ENCODE measurements around the gene NMNAT2. TPM values are rescaled to one million over a fixed set of nuclear protein-coding genes. Genes with fewer than 3 reads are reported as not detected.

The NMNAT2 gene
- total RNA-seq, 1 experiment from 2014 or later, result 8.8 TPM

DNA sequence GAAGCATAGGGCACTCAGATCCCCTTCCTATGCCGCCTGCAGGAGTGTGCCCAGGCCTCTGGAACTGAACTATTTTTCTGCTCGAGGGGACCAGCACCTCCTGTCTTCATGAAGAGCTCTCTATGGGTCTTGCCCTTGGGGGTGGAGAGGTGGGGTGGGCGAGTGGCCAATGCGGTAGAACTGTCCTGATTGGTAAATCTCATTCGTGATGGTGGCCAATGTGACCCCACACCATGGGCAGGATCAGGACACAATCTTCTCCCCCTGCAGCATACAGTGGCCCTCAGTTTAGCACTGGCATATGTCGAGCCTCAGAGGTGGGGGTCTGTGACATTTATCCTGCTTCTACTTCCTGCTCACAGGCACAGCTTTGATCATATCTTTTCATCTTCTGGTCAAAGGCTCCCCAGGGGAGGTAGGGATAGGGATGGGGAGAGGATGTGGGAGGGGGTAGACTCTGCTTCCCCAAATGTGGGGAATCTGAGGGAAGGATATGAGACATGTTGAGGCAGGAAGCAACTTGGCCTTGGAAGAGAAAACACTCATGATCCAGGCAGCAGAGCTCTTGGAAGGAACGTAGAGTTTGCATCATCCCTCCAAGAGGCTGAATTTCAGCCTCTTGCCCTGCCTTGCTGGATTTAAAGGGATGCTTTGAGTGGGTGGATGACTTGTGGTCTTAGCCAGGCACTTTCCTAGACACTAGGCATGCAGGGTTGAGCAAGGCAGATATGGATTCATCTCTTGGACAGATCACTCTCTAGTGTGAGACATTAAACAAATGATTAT lies 150.3 kb downstream of the NMNAT2 start (continued):
- TF ChIP-seq, protein P1, sequence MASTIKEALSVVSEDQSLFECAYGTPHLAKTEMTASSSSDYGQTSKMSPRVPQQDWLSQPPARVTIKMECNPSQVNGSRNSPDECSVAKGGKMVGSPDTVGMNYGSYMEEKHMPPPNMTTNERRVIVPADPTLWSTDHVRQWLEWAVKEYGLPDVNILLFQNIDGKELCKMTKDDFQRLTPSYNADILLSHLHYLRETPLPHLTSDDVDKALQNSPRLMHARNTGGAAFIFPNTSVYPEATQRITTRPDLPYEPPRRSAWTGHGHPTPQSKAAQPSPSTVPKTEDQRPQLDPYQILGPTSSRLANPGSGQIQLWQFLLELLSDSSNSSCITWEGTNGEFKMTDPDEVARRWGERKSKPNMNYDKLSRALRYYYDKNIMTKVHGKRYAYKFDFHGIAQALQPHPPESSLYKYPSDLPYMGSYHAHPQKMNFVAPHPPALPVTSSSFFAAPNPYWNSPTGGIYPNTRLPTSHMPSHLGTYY (CRISPR knock-in tag; IDR thresholded peaks at IDR 0.05), result no peak
- TF ChIP-seq HMGA2 (CRISPR knock-in tag; IDR thresholded peaks at IDR 0.05) (no peak), CTCF (IDR thresholded peaks at IDR 0.05) (no peak), CBFB (CRISPR knock-in tag; IDR thresholded peaks at IDR 0.05; ENCODE audit: low read depth) (no peak), E2F4 (CRISPR knock-in tag; IDR thresholded peaks at IDR 0.05; ENCODE audit: borderline replicate concordance, low read depth) (no peak), AR (CRISPR knock-in tag; IDR thresholded peaks at IDR 0.05) (no peak), ZBTB21 (CRISPR knock-in tag; IDR thresholded peaks at IDR 0.05; ENCODE audit: borderline replicate concordance) (no peak)
- TF ChIP-seq, protein P2, sequence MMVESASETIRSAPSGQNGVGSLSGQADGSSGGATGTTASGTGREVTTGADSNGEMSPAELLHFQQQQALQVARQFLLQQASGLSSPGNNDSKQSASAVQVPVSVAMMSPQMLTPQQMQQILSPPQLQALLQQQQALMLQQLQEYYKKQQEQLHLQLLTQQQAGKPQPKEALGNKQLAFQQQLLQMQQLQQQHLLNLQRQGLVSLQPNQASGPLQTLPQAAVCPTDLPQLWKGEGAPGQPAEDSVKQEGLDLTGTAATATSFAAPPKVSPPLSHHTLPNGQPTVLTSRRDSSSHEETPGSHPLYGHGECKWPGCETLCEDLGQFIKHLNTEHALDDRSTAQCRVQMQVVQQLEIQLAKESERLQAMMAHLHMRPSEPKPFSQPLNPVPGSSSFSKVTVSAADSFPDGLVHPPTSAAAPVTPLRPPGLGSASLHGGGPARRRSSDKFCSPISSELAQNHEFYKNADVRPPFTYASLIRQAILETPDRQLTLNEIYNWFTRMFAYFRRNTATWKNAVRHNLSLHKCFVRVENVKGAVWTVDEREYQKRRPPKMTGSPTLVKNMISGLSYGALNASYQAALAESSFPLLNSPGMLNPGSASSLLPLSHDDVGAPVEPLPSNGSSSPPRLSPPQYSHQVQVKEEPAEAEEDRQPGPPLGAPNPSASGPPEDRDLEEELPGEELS (CRISPR knock-in tag; IDR thresholded peaks at IDR 0.05), result no peak

- no peaks in the 10 kb centered on the region for H3K36me3 Mint-ChIP-seq
- no peaks in the 10 kb centered on the region for H3K27me3 Mint-ChIP-seq (ENCODE audit: low read depth)
- ChIA-PET POLR2A (no interaction called here), CTCF (interaction anchor here (1.0 kb wide), 1 partner anchor 43 kb away, joined by 4 read pairs; no protein-coding TSS in a partner anchor)
- TF ChIP-seq JAZF1 (CRISPR knock-in tag; IDR thresholded peaks at IDR 0.05) (no peak), GRHL2 (CRISPR knock-in tag; IDR thresholded peaks at IDR 0.05; ENCODE audit: insufficient replicate concordance, severe bottlenecking) (no peak), ZNF263 (CRISPR knock-in tag; IDR thresholded peaks at IDR 0.05; ENCODE audit: low read depth) (no peak), FOXP1 (CRISPR knock-in tag; IDR thresholded peaks at IDR 0.05; ENCODE audit: borderline replicate concordance) (no peak), IRF2 (CRISPR knock-in tag; IDR thresholded peaks at IDR 0.05; ENCODE audit: borderline replicate concordance, low read depth) (no peak), HMGA2 (CRISPR knock-in tag; IDR thresholded peaks at IDR 0.05) (no peak), ATF3 (CRISPR knock-in tag; conservative IDR thresholded peaks at IDR 0.05) (no peak)
- no peak overlapping the region for H3K4me3 Mint-ChIP-seq
- H3K9me3 Mint-ChIP-seq, result no peaks in the 10 kb centered on the region
- DNase-seq (ENCODE audit: low spot score) (no peak), ATAC-seq (no peak)
- H3K4me1 Mint-ChIP-seq, result peaks cover 25% of the 10 kb centered on the region
- H3K27ac Mint-ChIP-seq, result no peak overlapping the region
These were observed 154.1 kb downstream of the NMNAT2 start for GRCh38 chr1:183263886-183264602.
